BJ (cell line): ENCODE measurements around the gene PCDHB7. TPM values are rescaled to one million over a fixed set of nuclear protein-coding genes. Genes with fewer than 3 reads are reported as not detected.
"Not testable (repeated sequence)": the region's sequence is repeated elsewhere in the genome, so short reads cannot be mapped to it uniquely, and the experiment has no call there.

Source experiments
- CTCF ChIA-PET: fragments of 350-600 bp; formaldehyde crosslinking; extraction: SDS; loops from one replicate; lab custom pipeline; 2021; ENCODE audit warnings: antibody characterized with exemption, inconsistent platforms; lab: Yijun Ruan, JAX
- POLR2A ChIA-PET: fragments of 300-600 bp; sonication (Branson Sonifier 250); formaldehyde crosslinking; extraction: SDS; loops from one replicate; lab custom pipeline; 2021; ENCODE audit warnings: antibody characterized with exemption; lab: Charles Lee
- DNase-seq: peaks from one replicate; pipeline ENCODE4 v3.0.0-alpha.2; 2011; ENCODE audit warnings: low read depth
- H3K27me3 ChIP-seq: 2 replicates; pipeline ENCODE4 v1.6.0; 2011; ENCODE audit warnings: low read length; ENCODE audit not compliant: control insufficient read depth, insufficient read depth
- H3K36me3 ChIP-seq: 2 replicates; pipeline ENCODE4 v1.5.1; 2011; ENCODE audit warnings: low read length; ENCODE audit not compliant: control insufficient read depth, insufficient read depth
- H3K4me3 ChIP-seq: 2 replicates; pipeline ENCODE4 v1.5.1; 2011; ENCODE audit warnings: low read depth, mild to moderate bottlenecking, control low read depth, low read length
- polyA plus RNA-seq: library from polyadenylated mRNA; depleted of rRNA; stranded (reverse); fragments of >200 nt; gene quantifications from 2 replicates; pipeline ENCODE4 v1.2.3, GENCODE V29; 2011
- TF ChIP-seq, protein P1 (sequence below): IDR thresholded peaks from 2 replicates; pipeline ENCODE4 v1.5.1; 2011; ENCODE audit warnings: low read depth, mild to moderate bottlenecking, control low read depth, inconsistent platforms, low read length, moderate library complexity; ENCODE audit not compliant: insufficient read depth

Gene PCDHB7
- polyA plus RNA-seq, 1 experiment: 0.44 TPM

DNA sequence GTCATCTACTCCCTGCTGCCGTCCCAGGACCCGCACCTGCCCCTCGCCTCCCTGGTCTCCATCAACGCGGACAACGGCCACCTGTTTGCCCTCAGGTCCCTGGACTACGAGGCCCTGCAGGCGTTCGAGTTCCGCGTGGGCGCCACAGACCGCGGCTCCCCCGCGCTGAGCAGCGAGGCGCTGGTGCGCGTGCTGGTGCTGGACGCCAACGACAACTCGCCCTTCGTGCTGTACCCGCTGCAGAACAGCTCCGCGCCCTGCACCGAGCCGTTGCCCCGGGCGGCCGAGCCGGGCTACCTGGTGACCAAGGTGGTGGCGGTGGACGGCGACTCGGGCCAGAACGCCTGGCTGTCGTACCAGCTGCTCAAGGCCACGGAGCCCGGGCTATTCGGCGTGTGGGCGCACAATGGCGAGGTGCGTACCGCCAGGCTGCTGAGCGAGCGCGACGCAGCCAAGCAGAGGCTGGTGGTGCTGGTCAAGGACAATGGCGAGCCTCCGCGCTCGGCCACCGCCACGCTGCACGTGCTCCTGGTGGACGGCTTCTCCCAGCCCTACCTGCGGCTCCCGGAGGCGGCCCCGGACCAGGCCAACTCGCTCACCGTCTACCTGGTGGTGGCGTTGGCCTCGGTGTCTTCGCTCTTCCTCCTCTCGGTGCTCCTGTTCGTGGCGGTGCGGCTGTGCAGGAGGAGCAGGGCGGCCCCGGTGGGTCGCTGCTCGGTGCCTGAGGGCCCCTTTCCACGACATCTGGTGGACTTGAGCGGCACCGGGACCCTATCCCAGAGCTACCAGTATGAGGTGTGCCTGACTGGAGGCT is 2.1 kb downstream of the PCDHB7 start:
- H3K4me3 ChIP-seq, POLR2A ChIA-PET, H3K36me3 ChIP-seq, DNase-seq, H3K27me3 ChIP-seq, CTCF ChIA-PET: not testable (repeated sequence)

DNA sequence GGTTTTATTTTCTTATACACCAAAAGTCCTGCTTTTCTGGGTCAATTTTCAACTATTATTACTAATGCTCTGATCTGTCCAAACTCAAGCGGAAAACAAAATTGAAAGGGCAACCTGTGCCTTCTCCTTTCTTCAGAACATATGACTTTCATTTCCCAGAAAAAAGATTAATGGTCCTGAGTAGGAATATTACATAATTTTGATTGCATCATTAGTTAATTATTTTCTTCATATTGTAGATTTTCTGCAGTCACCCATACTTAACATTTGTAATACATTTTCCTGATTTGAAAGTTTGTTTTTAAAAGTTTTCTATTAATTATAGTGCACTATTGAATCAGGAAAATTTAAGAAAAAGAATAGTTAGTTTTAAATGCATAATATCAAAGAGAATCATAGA is 3.5 kb downstream of the PCDHB7 start:
- TF ChIP-seq, protein P1, sequence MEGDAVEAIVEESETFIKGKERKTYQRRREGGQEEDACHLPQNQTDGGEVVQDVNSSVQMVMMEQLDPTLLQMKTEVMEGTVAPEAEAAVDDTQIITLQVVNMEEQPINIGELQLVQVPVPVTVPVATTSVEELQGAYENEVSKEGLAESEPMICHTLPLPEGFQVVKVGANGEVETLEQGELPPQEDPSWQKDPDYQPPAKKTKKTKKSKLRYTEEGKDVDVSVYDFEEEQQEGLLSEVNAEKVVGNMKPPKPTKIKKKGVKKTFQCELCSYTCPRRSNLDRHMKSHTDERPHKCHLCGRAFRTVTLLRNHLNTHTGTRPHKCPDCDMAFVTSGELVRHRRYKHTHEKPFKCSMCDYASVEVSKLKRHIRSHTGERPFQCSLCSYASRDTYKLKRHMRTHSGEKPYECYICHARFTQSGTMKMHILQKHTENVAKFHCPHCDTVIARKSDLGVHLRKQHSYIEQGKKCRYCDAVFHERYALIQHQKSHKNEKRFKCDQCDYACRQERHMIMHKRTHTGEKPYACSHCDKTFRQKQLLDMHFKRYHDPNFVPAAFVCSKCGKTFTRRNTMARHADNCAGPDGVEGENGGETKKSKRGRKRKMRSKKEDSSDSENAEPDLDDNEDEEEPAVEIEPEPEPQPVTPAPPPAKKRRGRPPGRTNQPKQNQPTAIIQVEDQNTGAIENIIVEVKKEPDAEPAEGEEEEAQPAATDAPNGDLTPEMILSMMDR: no peak
- no peak for DNase-seq
- no peaks in the 10 kb centered on the region for H3K27me3 ChIP-seq
- POLR2A ChIA-PET: no interaction called here
- no peaks in the 10 kb centered on the region for H3K36me3 ChIP-seq
- CTCF ChIA-PET: no interaction called here
- no peak overlapping the region for H3K4me3 ChIP-seq

DNA sequence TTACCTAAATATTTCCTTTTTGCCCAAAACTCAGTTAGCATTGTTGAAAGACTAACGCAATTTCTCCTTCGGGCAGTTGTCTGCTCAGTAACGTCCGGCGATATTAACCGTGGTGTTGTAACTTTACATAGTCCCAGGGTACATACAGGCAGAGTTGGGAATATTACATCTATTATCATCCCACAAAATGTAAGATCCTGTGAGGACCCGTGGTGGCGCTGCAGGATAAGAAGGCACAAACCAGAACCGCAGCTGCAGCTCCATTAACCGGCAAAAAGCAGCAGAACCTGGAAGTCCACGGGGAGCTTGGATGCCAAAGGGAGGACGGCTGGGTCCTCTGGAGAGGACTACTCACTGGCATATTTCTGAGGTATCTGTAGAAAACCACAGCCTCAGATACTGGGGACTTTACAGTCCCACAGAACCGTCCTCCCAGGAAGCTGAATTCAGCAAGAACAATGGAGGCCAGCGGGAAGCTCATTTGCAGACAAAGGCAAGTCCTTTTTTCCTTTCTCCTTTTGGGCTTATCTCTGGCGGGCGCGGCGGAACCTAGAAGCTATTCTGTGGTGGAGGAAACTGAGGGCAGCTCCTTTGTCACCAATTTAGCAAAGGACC is 5.2 kb downstream of the PCDHB7 start, which contains the start of gene PCDHB8:
TSS of gene PCDHB8 (plus strand) at position 214 of the 615 bp plus-strand sequence. CDS start at position 459, 245 bp downstream.
- CTCF ChIA-PET: interaction anchor here (0.7 to 1.1 kb wide), 4 partner anchors 8 to 383 kb away, joined by 3 to 4 read pairs (median 4); partner anchors contain the start of gene PCDHB10
- DNase-seq, H3K4me3 ChIP-seq, H3K27me3 ChIP-seq, H3K36me3 ChIP-seq, POLR2A ChIA-PET: not testable (repeated sequence)

DNA sequence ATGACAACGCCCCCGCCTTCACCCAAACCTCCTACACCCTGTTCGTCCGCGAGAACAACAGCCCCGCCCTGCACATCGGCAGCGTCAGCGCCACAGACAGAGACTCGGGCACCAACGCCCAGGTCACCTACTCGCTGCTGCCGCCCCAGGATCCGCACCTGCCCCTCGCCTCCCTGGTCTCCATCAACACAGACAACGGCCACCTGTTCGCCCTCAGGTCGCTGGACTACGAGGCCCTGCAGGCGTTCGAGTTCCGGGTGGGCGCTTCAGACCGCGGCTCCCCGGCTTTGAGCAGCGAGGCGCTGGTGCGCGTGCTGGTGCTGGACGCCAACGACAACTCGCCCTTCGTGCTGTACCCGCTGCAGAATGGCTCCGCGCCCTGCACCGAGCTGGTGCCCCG is 6.9 kb downstream of the PCDHB7 start:
- CTCF ChIA-PET, H3K4me3 ChIP-seq, DNase-seq, H3K36me3 ChIP-seq, POLR2A ChIA-PET, H3K27me3 ChIP-seq: not testable (repeated sequence)

DNA sequence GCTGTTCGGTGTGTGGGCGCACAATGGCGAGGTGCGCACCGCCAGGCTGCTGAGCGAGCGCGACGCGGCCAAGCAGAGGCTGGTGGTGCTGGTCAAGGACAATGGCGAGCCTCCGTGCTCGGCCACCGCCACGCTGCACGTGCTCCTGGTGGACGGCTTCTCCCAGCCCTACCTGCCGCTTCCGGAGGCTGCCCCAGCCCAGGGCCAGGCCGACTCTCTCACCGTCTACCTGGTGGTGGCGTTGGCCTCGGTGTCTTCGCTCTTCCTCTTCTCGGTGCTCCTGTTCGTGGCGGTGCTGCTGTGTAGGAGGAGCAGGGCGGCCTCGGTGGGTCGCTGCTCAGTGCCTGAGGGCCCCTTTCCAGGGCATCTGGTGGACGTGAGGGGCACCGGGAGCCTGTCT is 7.4 kb downstream of the PCDHB7 start:
- POLR2A ChIA-PET: not testable (repeated sequence)

DNA sequence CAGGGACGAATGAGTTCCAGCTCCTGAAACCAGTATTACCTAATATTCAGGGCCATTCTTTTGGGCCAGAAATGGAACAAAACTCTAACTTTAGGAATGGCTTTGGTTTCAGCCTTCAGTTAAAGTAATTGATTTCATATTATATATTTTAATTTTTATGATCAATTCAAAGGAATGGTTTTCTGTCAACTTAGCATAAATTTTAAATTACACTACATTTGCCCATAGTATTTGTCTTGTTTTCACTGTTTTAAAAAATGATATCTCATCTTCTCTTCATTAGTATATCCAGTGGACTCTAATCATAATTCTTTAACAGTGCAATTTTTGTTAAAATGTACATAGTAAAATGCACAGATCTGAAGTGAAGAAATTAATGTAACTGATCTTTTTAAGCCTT is 7.9 kb downstream of the PCDHB7 start:
- CTCF ChIA-PET: interaction anchor here (1.0 kb wide), 1 partner anchor 13 kb away, joined by 3 read pairs; no protein-coding TSS in a partner anchor
- no peak overlapping the region for H3K4me3 ChIP-seq
- no peaks in the 10 kb centered on the region for H3K27me3 ChIP-seq
- POLR2A ChIA-PET: no interaction called here
- no peaks in the 10 kb centered on the region for H3K36me3 ChIP-seq
- TF ChIP-seq, protein P1: no peak
- no peak for DNase-seq

More for the DNA sequence above, 7.4 kb downstream of the PCDHB7 start:
- H3K27me3 ChIP-seq, DNase-seq, H3K36me3 ChIP-seq, CTCF ChIA-PET, H3K4me3 ChIP-seq: not testable (repeated sequence)

DNA sequence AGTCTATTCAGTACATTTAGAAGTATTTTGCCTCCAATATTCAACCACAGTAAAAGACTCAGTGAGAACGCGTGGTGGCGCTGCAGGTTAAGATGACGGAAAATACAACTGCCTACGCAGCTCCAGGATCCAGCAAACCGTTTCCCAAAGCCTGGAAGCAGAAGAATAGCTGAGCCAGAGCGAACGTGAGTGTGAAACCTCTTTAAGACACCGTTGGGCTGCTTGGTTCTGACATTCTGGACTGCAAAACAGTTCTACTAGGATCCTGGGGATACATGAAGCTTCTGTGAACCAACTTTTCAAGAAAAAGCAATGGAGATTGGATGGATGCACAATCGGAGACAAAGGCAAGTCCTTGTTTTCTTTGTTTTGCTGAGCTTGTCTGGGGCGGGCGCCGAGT is 9.8 kb downstream of the PCDHB7 start, which contains the start of gene PCDHB16:
TSS of gene PCDHB16 (plus strand) at position 140 of the 400 bp plus-strand sequence. CDS start at position 313, 173 bp downstream.
- no peak for DNase-seq
- ChIA-PET POLR2A (no interaction called here), CTCF (interaction anchor here (0.6 to 1.6 kb wide), 10 partner anchors 9 to 409 kb away, joined by 3 to 5 read pairs (median 3); partner anchors contain the start of genes PCDHB10, PCDHB7 and PCDHGB7)
- H3K27me3 ChIP-seq: no peaks in the 10 kb centered on the region
- peak within 1 kb of the TSS; percentile 2; the same call in 1 of the 2 replicates for H3K4me3 ChIP-seq
- TF ChIP-seq, protein P1: peak; percentile 33
- no peaks in the 10 kb centered on the region for H3K36me3 ChIP-seq

DNA sequence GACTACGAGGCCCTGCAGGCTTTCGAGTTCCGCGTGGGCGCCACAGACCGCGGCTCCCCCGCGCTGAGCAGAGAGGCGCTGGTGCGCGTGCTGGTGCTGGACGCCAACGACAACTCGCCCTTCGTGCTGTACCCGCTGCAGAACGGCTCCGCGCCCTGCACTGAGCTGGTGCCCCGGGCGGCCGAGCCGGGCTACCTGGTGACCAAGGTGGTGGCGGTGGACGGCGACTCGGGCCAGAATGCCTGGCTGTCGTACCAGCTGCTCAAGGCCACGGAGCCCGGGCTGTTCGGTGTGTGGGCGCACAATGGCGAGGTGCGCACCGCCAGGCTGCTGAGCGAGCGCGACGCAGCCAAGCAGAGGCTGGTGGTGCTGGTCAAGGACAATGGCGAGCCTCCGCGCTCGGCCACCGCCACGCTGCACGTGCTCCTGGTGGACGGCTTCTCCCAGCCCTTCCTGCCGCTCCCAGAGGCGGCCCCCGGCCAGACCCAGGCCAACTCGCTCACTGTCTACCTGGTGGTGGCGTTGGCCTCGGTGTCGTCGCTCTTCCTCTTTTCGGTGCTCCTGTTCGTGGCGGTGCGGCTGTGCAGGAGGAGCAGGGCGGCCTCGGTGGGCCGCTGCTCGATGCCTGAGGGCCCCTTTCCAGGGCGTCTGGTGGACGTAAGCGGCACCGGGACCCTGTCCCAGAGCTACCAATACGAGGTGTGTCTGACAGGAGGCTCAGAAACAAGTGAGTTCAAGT is 11.8 kb downstream of the PCDHB7 start:
- H3K36me3 ChIP-seq, DNase-seq, POLR2A ChIA-PET, H3K27me3 ChIP-seq, H3K4me3 ChIP-seq, CTCF ChIA-PET: not testable (repeated sequence)
